Panc1 (cell line): ENCODE data around the gene CDK6. TPM values are rescaled to one million over a fixed set of nuclear protein-coding genes. Genes with fewer than 3 reads are reported as not detected.
A peak's percentile ranks its signal among the peaks of the same experiment; 100 is the strongest.

Experiments used
- ATAC-seq: fragments of 200-7000 bp; cut with Tn5 transposase; 2 replicates; pipeline ENCODE4 v1.9.1; 2020; ENCODE audit warnings: mild to moderate bottlenecking, moderate library complexity
- BruUV-seq: library from RNA; stranded (reverse); fragments of 400-500 nt; replicated peaks from 2 replicates; lab custom pipeline; 2021; lab: Mats Ljungman, UMichigan
- CTCF ChIA-PET: fragments of 300-600 bp; sonication (Branson Sonifier 250); formaldehyde crosslinking; loops from one replicate; lab custom pipeline; 2022; ENCODE audit warnings: antibody characterized with exemption; lab: Charles Lee
- POLR2A ChIA-PET: fragments of 300-600 bp; sonication (Branson Sonifier 250); formaldehyde crosslinking; loops from one replicate; lab custom pipeline; 2022; ENCODE audit warnings: antibody characterized with exemption; lab: Charles Lee
- DNase-seq: peaks from one replicate; pipeline ENCODE4 v3.0.0-alpha.2; 2010; ENCODE audit warnings: low read depth, low spot score
- H3K27ac ChIP-seq: 2 replicates; pipeline ENCODE4 v1.5.1; 2011; ENCODE audit warnings: mild to moderate bottlenecking, low read length, inconsistent platforms
- H3K27me3 ChIP-seq: fragments of 200-500 bp; sonication (Bioruptor generic); 2 replicates; pipeline ENCODE4 v1.6.0; 2014; ENCODE audit warnings: low read length, inconsistent platforms; ENCODE audit not compliant: control insufficient read depth, insufficient read depth
- H3K36me3 ChIP-seq: fragments of 200-500 bp; sonication (Bioruptor generic); 2 replicates; pipeline ENCODE4 v1.5.1; 2014; ENCODE audit warnings: inconsistent platforms, mild to moderate bottlenecking, low read length, moderate library complexity; ENCODE audit not compliant: control insufficient read depth, insufficient read depth
- H3K4me1 ChIP-seq: 2 replicates; pipeline ENCODE4 v1.5.1; 2011; ENCODE audit warnings: inconsistent platforms, mild to moderate bottlenecking, low read length, moderate library complexity; ENCODE audit not compliant: control insufficient read depth, insufficient read depth
- H3K4me3 ChIP-seq, 2 experiments: 2 replicates each; pipeline ENCODE4 v1.5.1; 2011 to 2012; ENCODE audit warnings: low read depth in 2 of 2, low read length in 2 of 2, mild to moderate bottlenecking in 2 of 2, inconsistent platforms in 1 of 2, moderate library complexity in 1 of 2
- H3K9me3 ChIP-seq: fragments of 200-500 bp; sonication (Bioruptor generic); 2 replicates; pipeline ENCODE4 v1.5.1; 2014; ENCODE audit warnings: low read depth, mild to moderate bottlenecking, inconsistent platforms, low read length, moderate library complexity; ENCODE audit not compliant: control insufficient read depth, insufficient read depth
- CTCF ChIP-seq: fragments of 450-650 bp; IDR thresholded peaks from 2 replicates; pipeline ENCODE4 v1.5.1; 2017; ENCODE audit warnings: mild to moderate bottlenecking
- POLR2AphosphoS5 ChIP-seq: IDR thresholded peaks from 2 replicates; pipeline ENCODE4 v1.6.1; 2012; ENCODE audit warnings: mild to moderate bottlenecking, low read depth, low read length, moderate library complexity
- REST ChIP-seq, 2 experiments: IDR thresholded peaks; 2 replicates each; pipeline ENCODE4 v1.6.1; 2011 to 2012; ENCODE audit warnings: low read depth in 2 of 2, control low read depth in 1 of 2, low read length in 1 of 2, mild to moderate bottlenecking in 1 of 2, moderate library complexity in 1 of 2; ENCODE audit not compliant: insufficient read depth in 1 of 2
- SIN3A ChIP-seq: IDR thresholded peaks from 2 replicates; pipeline ENCODE4 v1.6.1; 2012; ENCODE audit warnings: low read depth, mild to moderate bottlenecking, low read length, moderate library complexity, borderline replicate concordance; ENCODE audit not compliant: insufficient read depth
- TCF7L2 ChIP-seq: IDR thresholded peaks from 2 replicates; pipeline ENCODE4 v1.6.1; 2011; ENCODE audit warnings: mild to moderate bottlenecking, low read depth, low read length, inconsistent platforms
- in situ Hi-C: cut with HindIII; loops from 2 replicates; pipeline ENCODE4 v1.10.0; 2016; ENCODE audit warnings: low sequenced_read_pairs, low pct_unique_long_range_greater_than_20kb
- intact Hi-C: fragments of 100-400 bp; cut with micrococcal nuclease; formaldehyde crosslinking; loops from one replicate; pipeline ENCODE4 v1.10.0; 2022; ENCODE audit not compliant: unreplicated experiment
- total RNA-seq: library from RNA; stranded (reverse); gene quantifications from one replicate; pipeline ENCODE4 v1.2.1, GENCODE V29; 2021; ENCODE audit not compliant: unreplicated experiment

CDK6 gene
- total RNA-seq, 1 experiment from 2014 or later, result 57.4 TPM

- no TSS peak for BruUV-seq
- in situ Hi-C loops, result no loop called here
- Histone ChIP-seq H3K27ac (no peak overlapping the region; the same call in 1 of the 2 replicates), H3K4me3 (no peak overlapping the region), H3K4me1 (peaks cover 34% of the 10 kb centered on the region), H3K27me3 (no peaks in the 10 kb centered on the region), H3K36me3 (no peaks in the 10 kb centered on the region; the same call in 1 of the 2 replicates), H3K9me3 (peaks cover 34% of the 10 kb centered on the region)
- DNase-seq, result no peak
- ChIA-PET POLR2A (interaction anchor here (0.6 kb wide), 1 partner anchor 9 kb away, joined by 4 read pairs; no protein-coding TSS in a partner anchor), CTCF (no interaction called here)
- TF ChIP-seq TCF7L2, result no peak
- no peak for TF ChIP-seq REST (IDR thresholded peaks at IDR 0.05; ENCODE audit: insufficient read depth in 1 of 2, low read depth in 2 of 2, low read length in 1 of 2)
- TF ChIP-seq POLR2AphosphoS5, result no peak
- TF ChIP-seq SIN3A, result no peak
- TF ChIP-seq CTCF, result no peak
- no peak for ATAC-seq
- intact Hi-C loops, result loop anchor here (10.0 kb wide), 1 partner anchor 73 kb away; no protein-coding TSS in a partner anchor
These were observed 19.0 kb downstream of the CDK6 start for GRCh38 chr7:92817398-92817797.

- intact Hi-C loops (loop anchor here (10.0 kb wide), 1 partner anchor 71 kb away; no protein-coding TSS in a partner anchor), in situ Hi-C loops (no loop called here)
- peaks cover 34% of the 10 kb centered on the region for H3K9me3 ChIP-seq
- no peak for ATAC-seq
- peaks cover 35% of the 10 kb centered on the region for H3K4me1 ChIP-seq
- TF ChIP-seq POLR2AphosphoS5 (no peak), REST (IDR thresholded peaks at IDR 0.05; ENCODE audit: insufficient read depth in 1 of 2, low read depth in 2 of 2, low read length in 1 of 2) (no peak)
- no peaks in the 10 kb centered on the region for H3K27me3 ChIP-seq
- BruUV-seq, result no TSS peak
- DNase-seq, result no peak
- peak overlapping the region; percentile 24 for H3K27ac ChIP-seq
- H3K4me3 ChIP-seq, result no peak overlapping the region
- ChIA-PET POLR2A (no interaction called here), CTCF (no interaction called here)
- H3K36me3 ChIP-seq, result no peaks in the 10 kb centered on the region; the same call in 1 of the 2 replicates
These were observed 21.0 kb downstream of the CDK6 start for GRCh38 chr7:92815412-92815811.
